Lung (tissue), 12 donors: ENCODE results near the gene C19orf53. TPM values are rescaled to one million over a fixed set of nuclear protein-coding genes. Genes with fewer than 3 reads are reported as not detected.
A peak's percentile ranks its signal among the peaks of the same experiment; 100 is the strongest.

Experiments
- ATAC-seq: fragments of 200-7000 bp; cut with Tn5 transposase; one replicate; pipeline ENCODE4 v1.9.1; 2020; ENCODE audit warnings: moderate number of reproducible peaks; ENCODE audit not compliant: insufficient read depth, low FRiP score
- DNase-seq, 3 donors: peaks; one replicate each; pipeline ENCODE4 v3.0.0-alpha.2; 2013 to 2017
- H3K27ac ChIP-seq, 2 donors: one replicate each; pipeline ENCODE4 v1.5.1; 2013; ENCODE audit warnings: mild to moderate bottlenecking in 2 of 2, moderate library complexity in 2 of 2, control low read depth in 1 of 2, inconsistent platforms in 1 of 2, low read depth in 1 of 2, low read length in 1 of 2
- H3K27me3 ChIP-seq, 3 donors: one replicate each; pipeline ENCODE4 v1.5.1; 2013; ENCODE audit warnings: low read length in 2 of 3; ENCODE audit not compliant: control insufficient read depth in 3 of 3, insufficient read depth in 3 of 3
- H3K36me3 ChIP-seq, 4 donors: one replicate each; pipeline ENCODE4 v1.5.1; 2013; ENCODE audit warnings: low read length in 4 of 4, mild to moderate bottlenecking in 1 of 4, moderate library complexity in 1 of 4; ENCODE audit not compliant: control insufficient read depth in 4 of 4, insufficient read depth in 4 of 4
- H3K4me1 ChIP-seq, 5 donors: one replicate each; pipeline ENCODE4 v1.5.1; 2013; ENCODE audit warnings: low read length in 5 of 5, mild to moderate bottlenecking in 2 of 5, moderate library complexity in 1 of 5; ENCODE audit not compliant: control insufficient read depth in 5 of 5, insufficient read depth in 5 of 5
- H3K4me3 ChIP-seq: one replicate; pipeline ENCODE4 v1.5.1; 2013; ENCODE audit warnings: mild to moderate bottlenecking, control low read depth, moderate library complexity
- H3K9ac ChIP-seq, 2 donors: one replicate each; pipeline ENCODE4 v1.5.1; 2013; ENCODE audit warnings: low read length in 2 of 2, control low read depth in 1 of 2; ENCODE audit not compliant: insufficient read depth in 1 of 2
- H3K9me3 ChIP-seq, 4 donors: one replicate each; pipeline ENCODE4 v1.5.1; 2013; ENCODE audit warnings: low read length in 3 of 4, mild to moderate bottlenecking in 1 of 4, moderate library complexity in 1 of 4; ENCODE audit not compliant: control insufficient read depth in 4 of 4, insufficient read depth in 3 of 4
- CTCF ChIP-seq: IDR thresholded peaks from 2 replicates; pipeline ENCODE4 v1.5.1; 2012; ENCODE audit warnings: mild to moderate bottlenecking; ENCODE audit errors: control extremely low read depth, extremely low read depth
- WGBS, 2 donors: extraction: QIAGEN DNeasy Blood & Tissue Kit; methylation state at CpG; one replicate each; pipeline ENCODE4 v1.1.7; 2013; 5-methylcytosine and 5-hydroxymethylcytosine counted together
- polyA plus RNA-seq, 2 donors: library from polyadenylated mRNA; stranded (reverse); fragments of 200-250 nt; gene quantifications; one replicate each; pipeline ENCODE4 v1.2.1, GENCODE V29; 2013
- total RNA-seq, 2 donors: library from RNA; depleted of rRNA in 1 of 2; stranded (reverse); fragments of >200 nt in 1 of 2; gene quantifications; one replicate each; pipeline ENCODE4 v1.2.1, GENCODE V29; 2014 to 2021
- donor health status: control.
- donor health status: control.
- donor health status: Bipolar disorder and iron deficiency.
- donor health status: healthy.
- donor health status: DM: yes; HTN: yes; CAD: no.

Gene C19orf53
- total and polyA plus RNA-seq, 4 donors, result 62.6 to 251 (median 111) TPM

GRCh38 chr19:13763265-13763664 is 11.0 kb upstream of the C19orf53 start:
- no peak overlapping the region for H3K27ac ChIP-seq
- ATAC-seq, result no peak
- DNase-seq, result no peak
- H3K4me3 ChIP-seq, result no peak overlapping the region
- H3K27me3 ChIP-seq, result no peaks in the 10 kb centered on the region
- peaks cover 0 to 8% (median 0%) of the 10 kb centered on the region in 5 donors for H3K4me1 ChIP-seq
- H3K9me3 ChIP-seq, result no peaks in the 10 kb centered on the region
- H3K36me3 ChIP-seq, result peaks cover 13 to 37% (median 18%) of the 10 kb centered on the region in 4 donors
- no peak overlapping the region for H3K9ac ChIP-seq
- TF ChIP-seq CTCF, result no peak
- WGBS, 2 donors, result 86 to 98% methylated on average over 3 of the region's 3 CpGs

- 0 to 1% methylated on average over 53 to 67 of the region's 67 CpGs for WGBS, 2 donors
- ATAC-seq, result peak; percentile 73
- no peaks in the 10 kb centered on the region for H3K9me3 ChIP-seq
- DNase-seq, result peak; percentile 72 to 88 (median 86)
- H3K4me3 ChIP-seq, result peak within 1 kb of the TSS; percentile 87
- H3K4me1 ChIP-seq, result peaks cover 0 to 8% (median 0%) of the 10 kb centered on the region in 5 donors
- peaks cover 8 to 39% (median 15%) of the 10 kb centered on the region in 4 donors for H3K36me3 ChIP-seq
- H3K9ac ChIP-seq, result peak within 1 kb of the TSS; percentile 46 to 58
- H3K27ac ChIP-seq, result peak within 1 kb of the TSS; percentile 47 to 96
- TF ChIP-seq CTCF, result no peak
- no peaks in the 10 kb centered on the region for H3K27me3 ChIP-seq
Observed at GRCh38 chr19:13764101-13764807, 10.0 kb upstream of the C19orf53 start, which contains the start of gene MRI1. MRI1 (plus strand) TSS chr19:13764522; CDS start chr19:13764589, 67 bp downstream.

GRCh38 chr19:13764821-13765394 is 9.3 kb upstream of the C19orf53 start:
- no peak for TF ChIP-seq CTCF
- Histone ChIP-seq H3K27me3 (no peaks in the 10 kb centered on the region), H3K4me1 (peaks cover 0 to 8% (median 0%) of the 10 kb centered on the region in 5 donors), H3K9ac (peak overlapping the region; percentile 23 to 25), H3K36me3 (peaks cover 8 to 37% (median 12%) of the 10 kb centered on the region in 4 donors), H3K4me3 (peak overlapping the region; percentile 66), H3K27ac (peak overlapping the region; percentile 37 to 63), H3K9me3 (no peaks in the 10 kb centered on the region)
- DNase-seq, result peak in 2 of 3 donors; percentile 18 to 28
- ATAC-seq, result no peak
- 1 to 2% methylated on average over 40 to 48 of the region's 48 CpGs for WGBS, 2 donors
